Astrocyte (in vitro differentiated cells and primary cell): ENCODE measurements around the gene NEK6. TPM values are rescaled to one million over a fixed set of nuclear protein-coding genes. Genes with fewer than 3 reads are reported as not detected.

Experiments used
- DNase-seq: peaks from one replicate; pipeline ENCODE4 v3.0.0-alpha.2; 2010; ENCODE audit warnings: low read depth
- FAIRE-seq: peaks from 2 replicates; lab custom pipeline; 2011; peaks lifted over from hg19 to GRCh38; lab: Jason Lieb, UNC
- H2AFZ ChIP-seq: 2 replicates; pipeline ENCODE4 v1.6.0; 2012; ENCODE audit warnings: low read depth, low read length, inconsistent platforms
- H3K27ac ChIP-seq: 2 replicates; pipeline ENCODE4 v1.5.1; 2011; ENCODE audit warnings: low read depth, low read length, inconsistent platforms
- H3K27me3 ChIP-seq: 2 replicates; pipeline ENCODE4 v1.6.0; 2011; ENCODE audit warnings: low read length, inconsistent platforms; ENCODE audit not compliant: insufficient read depth
- H3K36me3 ChIP-seq: 2 replicates; pipeline ENCODE4 v1.5.1; 2011; ENCODE audit warnings: low read length, inconsistent platforms; ENCODE audit not compliant: insufficient read depth
- H3K4me1 ChIP-seq: 2 replicates; pipeline ENCODE4 v1.5.1; 2011; ENCODE audit warnings: low read length, inconsistent platforms; ENCODE audit not compliant: insufficient read depth
- H3K4me2 ChIP-seq: 2 replicates; pipeline ENCODE4 v1.6.0; 2012; ENCODE audit warnings: low read length, inconsistent platforms
- H3K4me3 ChIP-seq: 2 replicates; pipeline ENCODE4 v1.5.1; 2011; ENCODE audit warnings: low read depth, mild to moderate bottlenecking, low read length, inconsistent platforms; ENCODE audit not compliant: insufficient read depth
- H3K79me2 ChIP-seq: 2 replicates; pipeline ENCODE4 v1.6.0; 2012; ENCODE audit warnings: mild to moderate bottlenecking, low read length, inconsistent platforms; ENCODE audit not compliant: insufficient read depth
- H3K9ac ChIP-seq: 2 replicates; pipeline ENCODE4 v1.6.0; 2012; ENCODE audit warnings: mild to moderate bottlenecking, low read length, inconsistent platforms
- H3K9me3 ChIP-seq: 2 replicates; pipeline ENCODE4 v1.5.1; 2012; ENCODE audit warnings: low read depth, mild to moderate bottlenecking, low read length, inconsistent platforms; ENCODE audit not compliant: insufficient read depth
- H4K20me1 ChIP-seq: 2 replicates; pipeline ENCODE4 v1.6.0; 2012; ENCODE audit warnings: low read length, inconsistent platforms; ENCODE audit not compliant: insufficient read depth
- H3K27ac Mint-ChIP-seq: one replicate; pipeline ENCODE4 v1.8.0; 2021; ENCODE audit warnings: mild to moderate bottlenecking, mixed read lengths; ENCODE audit not compliant: unreplicated experiment
- H3K27me3 Mint-ChIP-seq: one replicate; pipeline ENCODE4 v1.8.0; 2021; ENCODE audit warnings: low read depth, mixed read lengths; ENCODE audit not compliant: unreplicated experiment
- H3K36me3 Mint-ChIP-seq: one replicate; pipeline ENCODE4 v1.8.0; 2021; ENCODE audit warnings: low read depth, mixed read lengths; ENCODE audit not compliant: unreplicated experiment
- H3K4me1 Mint-ChIP-seq: one replicate; pipeline ENCODE4 v1.8.0; 2021; ENCODE audit warnings: low read depth, mixed read lengths; ENCODE audit not compliant: unreplicated experiment
- H3K4me3 Mint-ChIP-seq: one replicate; pipeline ENCODE4 v1.8.0; 2021; ENCODE audit warnings: mild to moderate bottlenecking, moderate library complexity, mixed read lengths; ENCODE audit not compliant: unreplicated experiment
- H3K9me3 Mint-ChIP-seq: one replicate; pipeline ENCODE4 v1.8.0; 2021; ENCODE audit warnings: mild to moderate bottlenecking, mixed read lengths; ENCODE audit not compliant: unreplicated experiment
- CTCF ChIP-seq: IDR thresholded peaks from 2 replicates; pipeline ENCODE4 v1.5.1; 2011; ENCODE audit warnings: low read depth, mild to moderate bottlenecking, inconsistent platforms, low read length, moderate library complexity; ENCODE audit not compliant: insufficient read depth
- EZH2 ChIP-seq: IDR thresholded peaks from 2 replicates; pipeline ENCODE4 v1.6.1; 2012; ENCODE audit warnings: mild to moderate bottlenecking, low read length, inconsistent platforms; ENCODE audit not compliant: insufficient read depth
- total RNA-seq: library from RNA; stranded (reverse); gene quantifications from 2 replicates; pipeline ENCODE4 v1.2.1, GENCODE V29; 2021

Gene NEK6
- total RNA-seq, 1 donor from 2014 or later: 76.8 TPM

GRCh38 chr9:124255222-124255621 lies 2.5 kb upstream of the NEK6 start:
- Histone ChIP-seq H3K79me2 (peaks cover 24% of the 10 kb centered on the region), H3K9me3 (no peaks in the 10 kb centered on the region), H3K27me3 (no peaks in the 10 kb centered on the region), H4K20me1 (peaks cover 5% of the 10 kb centered on the region), H3K4me3 (no peak overlapping the region), H2AFZ (no peak overlapping the region), H3K27ac (no peak overlapping the region), H3K4me1 (peaks cover 41% of the 10 kb centered on the region), H3K36me3 (no peaks in the 10 kb centered on the region), H3K9ac (no peak overlapping the region), H3K4me2 (no peak overlapping the region)
- DNase-seq: no peak
- Mint-ChIP-seq H3K27ac (peak overlapping the region; percentile 18), H3K27me3 (no peaks in the 10 kb centered on the region), H3K4me1 (peaks cover 21% of the 10 kb centered on the region), H3K36me3 (no peaks in the 10 kb centered on the region), H3K4me3 (no peak overlapping the region), H3K9me3 (no peaks in the 10 kb centered on the region)
- no peak for FAIRE-seq
- TF ChIP-seq EZH2: no peak
- no peak for TF ChIP-seq CTCF

- H4K20me1 ChIP-seq: peaks cover 15% of the 10 kb centered on the region
- peak overlapping the region; percentile 75 for H3K4me2 ChIP-seq
- Mint-ChIP-seq H3K9me3 (no peaks in the 10 kb centered on the region), H3K36me3 (no peaks in the 10 kb centered on the region), H3K27me3 (no peaks in the 10 kb centered on the region), H3K4me1 (peaks cover 31% of the 10 kb centered on the region), H3K4me3 (peak overlapping the region; percentile 86), H3K27ac (peak overlapping the region; percentile 64)
- peak; percentile 96 for DNase-seq
- H3K27ac ChIP-seq: peak overlapping the region; percentile 69
- no peak overlapping the region for H3K4me3 ChIP-seq
- peak overlapping the region; percentile 95 for H3K9ac ChIP-seq
- no peaks in the 10 kb centered on the region for H3K36me3 ChIP-seq
- no peaks in the 10 kb centered on the region for H3K9me3 ChIP-seq
- peaks cover 50% of the 10 kb centered on the region for H3K4me1 ChIP-seq
- H3K79me2 ChIP-seq: peaks cover 38% of the 10 kb centered on the region
- no peak overlapping the region for H2AFZ ChIP-seq
- no peaks in the 10 kb centered on the region for H3K27me3 ChIP-seq
- no peak for TF ChIP-seq CTCF
- TF ChIP-seq EZH2: no peak
- FAIRE-seq: peak; percentile 49
Observed at GRCh38 chr9:124256517-124257069, 1.2 kb upstream of the NEK6 start.
